ENCODE measurements around the gene ENOX1. TPM values are rescaled to one million over a fixed set of nuclear protein-coding genes. Genes with fewer than 3 reads are reported as not detected.

ENOX1 gene
- total RNA-seq, 1 donor from 2014 or later, result 3.0 TPM

DNA sequence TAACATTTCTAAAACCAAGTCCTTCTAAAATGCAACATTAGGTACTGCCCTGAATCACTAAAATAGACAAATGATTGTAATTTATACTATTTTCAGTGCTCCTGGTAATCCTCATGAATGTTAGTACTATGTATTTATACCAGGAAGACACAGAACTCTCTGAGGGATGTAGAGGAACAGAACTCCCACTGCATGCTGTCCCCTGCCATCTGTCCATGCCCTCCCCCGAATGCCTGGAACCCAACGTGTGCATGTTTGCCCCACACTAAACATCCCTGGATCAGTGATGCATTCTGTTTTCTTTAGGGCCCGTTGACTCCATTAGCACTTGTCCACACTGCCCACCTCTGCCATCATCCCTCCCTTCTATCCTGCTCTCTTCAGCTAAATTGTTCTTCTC, 26.5 kb downstream of the ENOX1 start:
- no peaks in the 10 kb centered on the region for H3K36me3 Mint-ChIP-seq
- no peaks in the 10 kb centered on the region for H3K9me3 Mint-ChIP-seq
- H3K27me3 Mint-ChIP-seq (ENCODE audit: low read depth), result no peaks in the 10 kb centered on the region
- DNase-seq (ENCODE audit: low spot score in 2 of 2, unreplicated experiment in 2 of 2), result no peak
- H3K27ac Mint-ChIP-seq, result no peak overlapping the region
- H3K4me1 Mint-ChIP-seq, result peaks cover 17% of the 10 kb centered on the region
- H3K4me3 Mint-ChIP-seq, result no peak overlapping the region
- TF ChIP-seq, protein P1, sequence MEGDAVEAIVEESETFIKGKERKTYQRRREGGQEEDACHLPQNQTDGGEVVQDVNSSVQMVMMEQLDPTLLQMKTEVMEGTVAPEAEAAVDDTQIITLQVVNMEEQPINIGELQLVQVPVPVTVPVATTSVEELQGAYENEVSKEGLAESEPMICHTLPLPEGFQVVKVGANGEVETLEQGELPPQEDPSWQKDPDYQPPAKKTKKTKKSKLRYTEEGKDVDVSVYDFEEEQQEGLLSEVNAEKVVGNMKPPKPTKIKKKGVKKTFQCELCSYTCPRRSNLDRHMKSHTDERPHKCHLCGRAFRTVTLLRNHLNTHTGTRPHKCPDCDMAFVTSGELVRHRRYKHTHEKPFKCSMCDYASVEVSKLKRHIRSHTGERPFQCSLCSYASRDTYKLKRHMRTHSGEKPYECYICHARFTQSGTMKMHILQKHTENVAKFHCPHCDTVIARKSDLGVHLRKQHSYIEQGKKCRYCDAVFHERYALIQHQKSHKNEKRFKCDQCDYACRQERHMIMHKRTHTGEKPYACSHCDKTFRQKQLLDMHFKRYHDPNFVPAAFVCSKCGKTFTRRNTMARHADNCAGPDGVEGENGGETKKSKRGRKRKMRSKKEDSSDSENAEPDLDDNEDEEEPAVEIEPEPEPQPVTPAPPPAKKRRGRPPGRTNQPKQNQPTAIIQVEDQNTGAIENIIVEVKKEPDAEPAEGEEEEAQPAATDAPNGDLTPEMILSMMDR (IDR thresholded peaks at IDR 0.05; ENCODE audit: unreplicated experiment), result no peak

DNA sequence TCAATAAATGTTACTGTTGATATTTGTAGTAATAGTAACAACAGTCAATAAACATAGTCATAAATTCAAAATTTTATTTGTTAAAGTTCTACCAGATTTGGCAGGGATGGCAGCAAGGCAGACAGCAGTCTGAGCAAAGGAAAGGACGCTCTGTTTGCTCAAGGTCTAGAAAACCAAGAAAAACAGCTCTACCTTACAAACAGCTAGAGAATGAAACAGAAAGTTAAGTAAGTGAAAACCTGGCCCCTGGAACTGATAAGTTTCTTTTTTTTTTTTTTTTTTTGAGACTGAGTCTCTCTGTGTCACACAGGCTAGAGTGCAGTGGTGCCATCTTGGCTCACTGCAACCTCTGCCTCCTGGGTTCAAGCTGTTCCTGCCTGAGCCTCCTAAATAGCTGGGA, 27.9 kb downstream of the ENOX1 start:
- Mint-ChIP-seq H3K9me3 (no peaks in the 10 kb centered on the region), H3K4me1 (peaks cover 6% of the 10 kb centered on the region), H3K27me3 (ENCODE audit: low read depth) (no peaks in the 10 kb centered on the region), H3K27ac (no peak overlapping the region), H3K4me3 (no peak overlapping the region), H3K36me3 (no peaks in the 10 kb centered on the region)
- no peak for DNase-seq (ENCODE audit: low spot score in 2 of 2, unreplicated experiment in 2 of 2)
- TF ChIP-seq, protein P1 (IDR thresholded peaks at IDR 0.05; ENCODE audit: unreplicated experiment), result no peak

DNA sequence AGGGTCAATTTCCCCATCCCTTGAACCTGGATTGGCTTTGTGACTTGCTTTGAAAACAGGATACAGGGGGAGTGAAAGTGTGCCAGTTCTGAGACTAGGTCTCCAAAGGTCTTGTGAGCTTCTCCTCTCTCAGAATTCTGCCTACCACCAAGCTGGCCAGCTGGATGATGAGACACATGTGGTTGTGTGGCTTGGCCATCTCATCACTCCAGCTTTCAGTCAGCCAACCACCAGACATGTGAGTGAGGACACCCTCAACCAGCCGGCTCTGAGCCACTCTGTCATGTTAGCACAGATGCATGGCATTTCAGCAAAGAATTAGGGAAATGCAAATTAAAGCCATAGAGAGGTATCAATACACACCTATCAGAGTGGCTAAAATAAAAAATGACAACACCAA, 29.5 kb downstream of the ENOX1 start:
- TF ChIP-seq, protein P1 (IDR thresholded peaks at IDR 0.05; ENCODE audit: unreplicated experiment), result no peak
- Mint-ChIP-seq H3K4me1 (peaks cover 5% of the 10 kb centered on the region), H3K4me3 (no peak overlapping the region), H3K27me3 (ENCODE audit: low read depth) (no peaks in the 10 kb centered on the region), H3K9me3 (no peaks in the 10 kb centered on the region), H3K27ac (no peak overlapping the region), H3K36me3 (no peaks in the 10 kb centered on the region)
- no peak for DNase-seq (ENCODE audit: low spot score in 2 of 2, unreplicated experiment in 2 of 2)

DNA sequence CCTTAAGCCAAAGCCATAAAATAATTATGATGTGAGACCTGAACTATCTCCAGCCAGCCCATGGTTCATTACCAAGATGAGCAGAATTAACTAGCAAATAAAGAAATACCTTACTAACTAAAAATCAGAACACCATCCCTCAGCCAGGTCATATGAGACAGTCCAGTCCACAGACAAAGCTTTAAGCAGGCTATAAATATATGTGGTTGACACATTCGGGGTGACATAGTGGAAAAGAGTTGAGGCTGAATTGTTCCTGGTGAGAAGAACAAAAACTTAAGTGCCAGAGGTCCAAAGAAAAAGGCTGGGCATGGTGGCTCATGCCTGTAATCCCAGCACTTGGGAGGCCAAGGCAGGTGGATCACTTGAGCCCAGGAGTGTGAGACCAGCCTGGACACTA, 30.9 kb downstream of the ENOX1 start:
- Mint-ChIP-seq H3K36me3 (no peaks in the 10 kb centered on the region), H3K27me3 (ENCODE audit: low read depth) (no peaks in the 10 kb centered on the region), H3K9me3 (no peaks in the 10 kb centered on the region), H3K4me1 (no peaks in the 10 kb centered on the region), H3K4me3 (no peak overlapping the region), H3K27ac (no peak overlapping the region)
- DNase-seq (ENCODE audit: low spot score in 2 of 2, unreplicated experiment in 2 of 2), result no peak
- TF ChIP-seq, protein P1 (IDR thresholded peaks at IDR 0.05; ENCODE audit: unreplicated experiment), result no peak

DNA sequence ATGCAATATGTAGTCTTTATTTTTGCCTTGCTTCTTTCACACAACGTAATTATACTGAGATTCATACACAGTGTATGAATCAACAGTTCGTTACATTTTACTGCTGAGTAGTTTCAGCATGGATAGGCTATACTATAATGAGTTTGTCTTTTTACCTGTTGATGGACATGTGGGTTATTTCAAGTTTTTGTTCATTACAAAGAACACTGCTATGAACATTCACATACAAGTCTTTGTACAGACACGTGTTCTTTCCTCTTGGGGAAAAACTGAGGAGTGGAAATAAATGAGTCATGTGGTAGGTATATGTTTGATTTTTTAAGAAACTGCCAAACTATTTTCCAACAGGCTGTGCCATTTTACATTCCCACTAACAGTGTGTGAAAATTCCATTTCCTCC, 35.1 kb downstream of the ENOX1 start:
- no peak for DNase-seq (ENCODE audit: low spot score in 2 of 2, unreplicated experiment in 2 of 2)
- no peak overlapping the region for H3K27ac Mint-ChIP-seq
- H3K4me1 Mint-ChIP-seq, result no peaks in the 10 kb centered on the region
- H3K4me3 Mint-ChIP-seq, result no peak overlapping the region
- no peaks in the 10 kb centered on the region for H3K9me3 Mint-ChIP-seq
- TF ChIP-seq, protein P1 (IDR thresholded peaks at IDR 0.05; ENCODE audit: unreplicated experiment), result no peak
- H3K27me3 Mint-ChIP-seq (ENCODE audit: low read depth), result no peaks in the 10 kb centered on the region
- H3K36me3 Mint-ChIP-seq, result no peaks in the 10 kb centered on the region

DNA sequence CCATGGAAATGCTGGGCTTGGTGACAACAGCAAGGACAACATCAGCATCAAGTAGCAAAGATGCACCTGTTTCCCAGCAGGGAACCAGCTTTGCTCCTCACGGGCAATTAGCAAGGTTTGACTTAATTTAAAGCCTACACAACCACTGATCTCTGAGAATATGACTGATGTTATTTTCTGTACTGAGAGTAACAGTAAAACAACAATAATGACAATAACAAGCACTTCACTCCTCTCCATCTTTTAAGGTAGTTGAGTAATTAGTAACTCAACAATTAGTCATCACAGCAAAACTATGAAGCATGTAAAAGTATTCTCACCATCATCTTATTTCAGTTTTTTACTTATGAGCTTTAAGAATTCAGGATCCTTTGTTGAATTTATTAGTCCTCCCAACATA, 37.3 kb downstream of the ENOX1 start:
- no peaks in the 10 kb centered on the region for H3K9me3 Mint-ChIP-seq
- no peaks in the 10 kb centered on the region for H3K36me3 Mint-ChIP-seq

More for the DNA sequence above, 37.3 kb downstream of the ENOX1 start:
- no peak overlapping the region for H3K4me3 Mint-ChIP-seq
- no peak overlapping the region for H3K27ac Mint-ChIP-seq
- TF ChIP-seq, protein P1 (IDR thresholded peaks at IDR 0.05; ENCODE audit: unreplicated experiment), result no peak
- no peaks in the 10 kb centered on the region for H3K4me1 Mint-ChIP-seq
- no peaks in the 10 kb centered on the region for H3K27me3 Mint-ChIP-seq (ENCODE audit: low read depth)
- no peak for DNase-seq (ENCODE audit: low spot score in 2 of 2, unreplicated experiment in 2 of 2)

All from mesothelial cell of epicardium (in vitro differentiated cells).